ENCODE results near the gene ERBB4.

DNA sequence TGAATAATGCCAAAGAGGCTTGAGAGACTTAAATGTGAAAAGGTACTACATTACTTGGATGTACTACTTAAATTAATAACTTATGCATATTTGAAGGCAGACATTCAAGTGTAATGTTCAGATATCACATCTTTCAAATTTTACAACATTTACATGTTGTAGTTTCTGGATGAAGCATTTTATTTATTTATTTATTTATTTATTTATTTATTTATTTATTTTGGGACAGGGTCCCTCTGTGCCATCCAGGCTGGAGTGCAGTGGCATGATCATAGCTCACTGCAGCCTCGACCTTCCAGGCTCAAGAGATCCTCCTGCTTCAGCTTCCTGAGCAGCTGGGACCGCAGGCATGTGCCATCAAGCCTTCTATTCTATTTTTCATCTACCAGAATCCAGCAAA is 596.4 kb downstream of the ERBB4 start:
- TF ChIP-seq CTCF (conservative IDR thresholded peaks at IDR 0.05; ENCODE audit: low read length) (no peak), EZH2phosphoT487 (IDR thresholded peaks at IDR 0.05; ENCODE audit: borderline replicate concordance, low read depth, low read length) (no peak)
